RWPE1 (cell line): ENCODE results near the gene RHBDD2.
"Not testable (repeated sequence)": the region's sequence is repeated elsewhere in the genome, so short reads cannot be mapped to it uniquely, and the experiment has no call there.

ENCODE experiments used
- CTCF ChIA-PET: fragments of 350-600 bp; sonication (Branson Sonifier 250); formaldehyde crosslinking; extraction: SDS; loops from one replicate; lab custom pipeline; 2021; lab: Yijun Ruan, JAX
- POLR2A ChIA-PET: fragments of 400-600 bp; formaldehyde crosslinking; extraction: SDS; loops from one replicate; lab custom pipeline; 2020; ENCODE audit warnings: antibody characterized with exemption; ENCODE audit not compliant: low non-redundant PET; lab: Yijun Ruan, JAX
- DNase-seq: peaks from one replicate; pipeline ENCODE4 v3.0.0; 2012; ENCODE audit warnings: low spot score
- H3K27ac ChIP-seq: fragments of 450-650 bp; 2 replicates; pipeline ENCODE4 v1.5.1; 2017
- TF ChIP-seq, protein P1 (sequence below): fragments of 450-650 bp; conservative IDR thresholded peaks from 2 replicates; pipeline ENCODE4 v1.5.1; 2017; ENCODE audit warnings: low read depth, mild to moderate bottlenecking

RHBDD2 gene

DNA sequence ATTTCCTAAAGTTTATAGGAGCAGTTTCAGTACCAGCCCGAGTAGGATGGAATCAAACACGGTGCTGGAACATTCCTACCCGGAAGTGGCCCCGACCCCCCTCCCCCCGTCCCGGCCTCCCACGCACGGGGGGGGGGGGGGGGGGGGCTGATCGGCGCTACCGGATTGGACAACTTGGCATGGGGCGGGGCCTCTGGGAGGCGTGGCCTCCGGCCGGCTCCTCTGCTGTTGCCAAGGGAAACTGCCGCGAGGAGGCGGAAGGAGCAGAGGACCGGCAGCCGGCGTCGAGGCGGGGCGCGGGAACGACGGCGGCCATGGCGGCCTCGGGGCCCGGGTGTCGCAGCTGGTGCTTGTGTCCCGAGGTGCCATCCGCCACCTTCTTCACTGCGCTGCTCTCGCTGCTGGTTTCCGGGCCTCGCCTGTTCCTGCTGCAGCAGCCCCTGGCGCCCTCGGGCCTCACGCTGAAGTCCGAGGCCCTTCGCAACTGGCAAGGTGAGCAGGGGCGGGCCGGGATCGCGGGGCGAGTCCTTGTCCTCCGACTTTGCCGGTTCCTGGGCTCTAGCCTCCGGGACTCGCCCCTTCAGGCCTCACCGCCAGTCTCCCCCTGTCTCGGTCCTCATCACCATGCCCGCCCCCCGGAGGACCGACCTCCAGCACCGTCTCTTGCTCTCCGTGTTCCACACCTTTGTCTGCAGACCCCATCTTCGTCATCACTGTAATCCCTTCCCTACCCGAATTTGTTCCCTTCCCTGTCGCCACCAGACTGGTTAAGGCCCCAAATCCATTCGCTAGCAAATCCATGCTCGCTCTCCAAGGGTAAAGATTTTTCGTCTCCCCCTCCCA, at the start of gene RHBDD2:
Gene RHBDD2, plus strand, starts transcription at position 266 of the 843 bp plus-strand sequence. Its CDS starts 49 bp downstream, at position 315.
- DNase-seq, result peak; percentile 99
- POLR2A ChIA-PET, result no interaction called here

DNA sequence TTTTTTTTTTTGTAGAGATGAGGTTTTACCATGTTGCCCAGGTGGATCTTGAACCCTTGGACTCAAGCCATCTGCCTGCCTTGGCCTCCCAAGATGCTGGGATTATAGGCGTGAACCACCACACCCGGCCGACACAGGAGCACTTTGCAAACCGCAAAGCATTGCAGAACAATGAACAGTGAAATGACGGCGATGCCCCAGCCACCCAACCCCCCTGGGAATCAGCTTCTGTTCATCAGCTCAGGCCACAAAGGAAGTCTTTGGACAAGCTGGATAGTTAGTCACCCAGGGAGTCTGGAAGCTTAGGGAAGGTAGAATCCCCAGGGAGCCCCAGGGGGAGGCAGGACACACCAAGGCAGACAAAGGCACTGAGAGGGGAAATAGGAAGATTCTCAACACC, 49.2 kb upstream of the RHBDD2 start:
- POLR2A ChIA-PET, result interaction anchor here (0.6 kb wide), 2 partner anchors 12 to 187 kb away, joined by 5 to 6 read pairs; no protein-coding TSS in a partner anchor
- peak overlapping the region; percentile 16; the same call in 1 of the 2 replicates for H3K27ac ChIP-seq
- DNase-seq, result peak; percentile 76
- CTCF ChIA-PET, result interaction anchor here (0.7 kb wide), 1 partner anchor 138 kb away, joined by 4 read pairs; no protein-coding TSS in a partner anchor

More for the DNA sequence above, at the start of gene RHBDD2:
- TF ChIP-seq, protein P1, sequence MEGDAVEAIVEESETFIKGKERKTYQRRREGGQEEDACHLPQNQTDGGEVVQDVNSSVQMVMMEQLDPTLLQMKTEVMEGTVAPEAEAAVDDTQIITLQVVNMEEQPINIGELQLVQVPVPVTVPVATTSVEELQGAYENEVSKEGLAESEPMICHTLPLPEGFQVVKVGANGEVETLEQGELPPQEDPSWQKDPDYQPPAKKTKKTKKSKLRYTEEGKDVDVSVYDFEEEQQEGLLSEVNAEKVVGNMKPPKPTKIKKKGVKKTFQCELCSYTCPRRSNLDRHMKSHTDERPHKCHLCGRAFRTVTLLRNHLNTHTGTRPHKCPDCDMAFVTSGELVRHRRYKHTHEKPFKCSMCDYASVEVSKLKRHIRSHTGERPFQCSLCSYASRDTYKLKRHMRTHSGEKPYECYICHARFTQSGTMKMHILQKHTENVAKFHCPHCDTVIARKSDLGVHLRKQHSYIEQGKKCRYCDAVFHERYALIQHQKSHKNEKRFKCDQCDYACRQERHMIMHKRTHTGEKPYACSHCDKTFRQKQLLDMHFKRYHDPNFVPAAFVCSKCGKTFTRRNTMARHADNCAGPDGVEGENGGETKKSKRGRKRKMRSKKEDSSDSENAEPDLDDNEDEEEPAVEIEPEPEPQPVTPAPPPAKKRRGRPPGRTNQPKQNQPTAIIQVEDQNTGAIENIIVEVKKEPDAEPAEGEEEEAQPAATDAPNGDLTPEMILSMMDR, result no peak
- CTCF ChIA-PET, result interaction anchor here (0.6 kb wide), 1 partner anchor 27 kb away, joined by 3 read pairs; no protein-coding TSS in a partner anchor
- H3K27ac ChIP-seq, result peak within 1 kb of the TSS; percentile 77

DNA sequence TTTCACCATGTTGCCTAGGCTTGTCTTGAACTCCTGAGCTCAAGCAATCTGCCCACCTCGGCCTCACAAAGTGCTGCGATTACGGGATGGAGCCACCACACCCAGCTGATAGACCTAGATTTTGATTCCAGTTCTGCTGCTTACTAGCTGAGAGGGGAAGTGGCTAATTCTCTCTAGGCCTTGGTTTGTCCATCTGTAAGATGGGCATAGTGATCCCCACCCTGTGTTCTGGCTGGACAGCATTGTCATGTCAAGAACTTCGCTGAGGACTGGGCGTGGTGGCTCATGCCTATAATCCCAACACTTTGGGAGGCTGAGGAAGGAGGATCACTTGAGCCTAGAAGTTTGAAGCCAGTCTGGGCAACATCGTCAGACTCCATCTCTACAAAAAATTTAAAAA, 47.9 kb upstream of the RHBDD2 start:
- no peak for DNase-seq
- no peak overlapping the region for H3K27ac ChIP-seq
- TF ChIP-seq, protein P1, result no peak
- POLR2A ChIA-PET, result no interaction called here
- CTCF ChIA-PET, result no interaction called here

DNA sequence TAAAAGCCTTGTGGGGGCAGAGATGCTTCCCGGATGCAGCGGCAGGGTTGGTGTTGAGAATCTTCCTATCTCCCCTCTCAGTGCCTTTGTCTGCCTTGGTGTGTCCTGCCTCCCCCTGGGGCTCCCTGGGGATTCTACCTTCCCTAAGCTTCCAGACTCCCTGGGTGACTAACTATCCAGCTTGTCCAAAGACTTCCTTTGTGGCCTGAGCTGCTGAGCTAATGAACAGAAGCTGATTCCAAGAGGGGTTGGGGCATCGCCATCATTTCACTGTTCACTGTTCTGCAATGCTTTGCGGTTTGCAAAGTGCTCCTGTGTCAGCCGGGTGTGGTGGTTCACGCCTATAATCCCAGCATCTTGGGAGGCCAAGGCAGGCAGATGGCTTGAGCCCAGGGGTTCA, 45.2 kb upstream of the RHBDD2 start:
- POLR2A ChIA-PET, result not testable (repeated sequence)

DNA sequence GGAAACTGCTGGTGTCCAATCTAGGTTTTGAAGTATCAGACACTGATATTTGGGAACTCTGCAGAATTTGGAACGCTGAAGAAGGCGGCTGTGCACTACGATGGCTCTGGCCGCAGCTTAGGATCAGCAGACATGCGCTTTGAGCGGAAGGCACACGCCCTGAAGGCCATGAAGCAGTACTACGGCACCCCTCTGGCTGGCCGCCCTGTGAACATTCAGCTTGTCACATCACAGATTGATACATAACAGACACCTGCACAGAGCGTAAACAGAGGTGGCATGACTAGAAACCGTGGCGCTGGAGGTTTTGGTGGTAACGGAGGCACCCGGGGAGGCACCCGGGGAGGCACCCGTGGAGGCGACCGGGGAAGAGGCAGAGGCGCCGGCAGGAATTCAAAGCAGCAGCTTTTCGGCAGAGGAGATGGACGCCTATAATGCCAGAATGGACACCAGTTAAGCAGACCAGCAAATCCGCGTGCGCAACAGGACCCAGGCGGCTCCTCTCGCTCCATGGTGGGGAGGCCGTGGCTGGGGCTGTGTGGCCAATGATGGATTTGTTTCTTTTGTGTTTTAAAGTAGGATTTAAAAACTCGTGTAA, 43.0 kb upstream of the RHBDD2 start:
- ChIA-PET POLR2A (no interaction called here), CTCF (no interaction called here)
- DNase-seq, result no peak
- H3K27ac ChIP-seq, result no peak overlapping the region
- TF ChIP-seq, protein P1, result no peak

More for the DNA sequence above, 45.2 kb upstream of the RHBDD2 start:
- DNase-seq, H3K27ac ChIP-seq, CTCF ChIA-PET: not testable (repeated sequence)

DNA sequence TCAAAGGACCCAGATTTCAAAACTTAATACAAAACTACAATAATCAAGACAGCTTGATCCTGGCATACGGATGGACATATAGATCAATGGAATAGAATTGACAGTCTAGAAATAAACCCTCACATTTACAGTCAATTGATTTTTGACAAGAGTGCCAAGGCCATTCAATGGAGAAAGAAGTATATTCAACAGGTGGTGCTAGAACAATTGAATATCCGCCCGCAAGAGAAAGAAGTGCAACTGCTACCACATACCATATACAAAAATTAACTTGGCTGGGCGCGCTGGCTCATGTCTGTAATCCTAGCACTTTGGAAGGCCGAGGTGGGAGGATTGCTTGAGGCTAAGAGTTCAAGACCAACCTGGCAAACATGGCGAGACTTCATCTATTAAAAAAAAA, 42.0 kb upstream of the RHBDD2 start:
- POLR2A ChIA-PET, result no interaction called here

DNA sequence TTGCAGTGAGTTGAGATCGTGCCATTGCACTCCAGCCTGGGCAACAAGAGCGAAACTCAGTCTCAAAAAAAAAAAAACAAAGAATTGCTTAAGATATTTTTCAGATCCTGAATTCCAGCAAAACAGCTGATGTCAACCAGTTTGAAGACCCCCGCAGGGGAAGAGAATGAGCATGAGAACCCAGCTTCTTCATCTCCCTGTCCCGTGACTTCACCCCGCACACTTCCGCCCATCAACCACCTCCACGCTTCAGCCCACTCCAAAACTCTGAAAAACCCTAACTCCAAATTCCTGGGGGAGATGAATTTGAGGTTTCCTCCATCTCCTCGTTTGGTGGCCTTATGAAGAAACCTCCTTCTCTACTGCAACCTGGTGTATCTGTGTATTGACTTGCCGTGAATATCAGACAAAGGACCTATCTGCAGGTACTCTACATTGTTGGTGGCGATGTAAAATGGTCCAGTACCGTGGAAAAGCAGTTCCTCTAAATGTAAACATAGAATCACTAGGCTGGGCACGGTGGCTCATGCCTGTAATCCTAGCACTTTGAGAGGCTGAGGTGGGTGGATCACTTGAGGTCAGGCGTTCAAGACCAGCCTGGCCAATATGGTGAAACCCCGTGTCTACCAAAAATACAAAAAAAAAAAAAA, 40.4 kb upstream of the RHBDD2 start:
- CTCF ChIA-PET, result interaction anchor here (0.6 to 0.7 kb wide), 3 partner anchors 12 to 186 kb away, joined by 3 to 4 read pairs (median 3); no protein-coding TSS in a partner anchor
- H3K27ac ChIP-seq, POLR2A ChIA-PET, DNase-seq: not testable (repeated sequence)

More for the DNA sequence above, 42.0 kb upstream of the RHBDD2 start:
- CTCF ChIA-PET, result interaction anchor here (0.6 kb wide), 1 partner anchor 93 kb away, joined by 4 read pairs; no protein-coding TSS in a partner anchor
- DNase-seq, result no peak
- TF ChIP-seq, protein P1, result no peak
- H3K27ac ChIP-seq, result no peak overlapping the region
